GM18909 (cell line): Measurements from ENCODE around the gene OLFML3.

Experiments used
- ATAC-seq: cut with Tn5 transposase; IDR thresholded peaks from one replicate; pipeline ENCODE4 v1.9.1; 2021; ENCODE audit warnings: mild to moderate bottlenecking; ENCODE audit not compliant: unreplicated experiment, poor library complexity

The OLFML3 gene

DNA sequence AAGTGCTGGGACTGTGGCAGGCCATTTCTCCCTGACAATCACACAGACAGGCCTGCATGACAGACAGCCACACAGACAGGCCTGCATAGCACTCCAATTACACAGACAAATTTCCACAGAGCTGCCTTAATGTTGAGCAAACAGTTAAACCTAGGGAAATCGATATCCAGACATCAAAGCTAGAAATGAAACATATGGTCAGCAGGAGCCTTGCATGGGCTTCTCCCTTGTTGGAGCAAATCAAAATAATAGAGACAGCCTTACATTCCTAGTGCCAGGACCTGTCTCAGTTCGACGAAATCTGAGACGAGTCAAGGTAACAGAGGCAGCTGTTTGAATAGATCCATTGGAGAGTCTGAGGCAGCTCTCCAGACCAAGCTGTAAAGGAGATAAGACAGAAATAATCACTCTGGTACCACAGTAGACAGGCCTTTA is 42.4 kb downstream of the OLFML3 start:
- no peak for ATAC-seq

DNA sequence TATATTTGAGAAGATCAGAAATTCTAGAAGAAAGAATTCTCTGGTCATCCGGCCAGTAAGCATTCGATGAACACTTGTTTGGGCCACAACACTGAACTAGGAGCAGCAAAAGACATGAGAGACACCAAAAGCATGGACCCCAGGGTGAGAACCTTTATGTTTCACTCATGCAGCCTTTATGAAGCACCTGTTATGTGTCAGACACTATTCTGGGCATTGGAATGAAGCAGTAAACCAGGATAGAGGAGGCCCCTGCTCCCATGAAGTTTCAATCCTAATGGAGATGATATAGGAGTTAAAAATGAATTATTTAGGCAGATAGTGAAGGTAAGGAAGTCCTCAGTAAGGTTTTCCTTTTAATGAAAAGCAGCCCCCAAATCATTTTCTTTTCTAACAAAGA is 43.6 kb downstream of the OLFML3 start:
- ATAC-seq: no peak

DNA sequence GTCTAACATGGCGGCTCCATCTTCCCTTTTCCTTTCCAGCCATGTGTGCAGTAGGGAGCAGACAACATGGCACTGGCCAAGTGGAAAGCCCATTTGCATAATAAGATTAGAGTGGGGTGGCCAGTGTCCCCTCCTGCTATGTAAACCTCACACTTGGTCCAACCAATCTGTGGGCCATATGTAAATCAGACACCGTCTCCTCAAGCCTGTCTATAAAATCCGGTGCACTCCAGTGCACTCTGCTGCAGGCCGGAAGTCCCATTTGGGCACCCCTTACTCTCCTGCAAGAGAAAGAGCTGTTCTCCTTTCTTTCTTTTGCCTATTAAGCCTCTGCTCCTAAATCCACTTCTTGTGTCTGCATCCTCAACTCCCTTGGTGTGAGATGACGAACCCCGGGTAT is 44.1 kb downstream of the OLFML3 start:
- no peak for ATAC-seq

DNA sequence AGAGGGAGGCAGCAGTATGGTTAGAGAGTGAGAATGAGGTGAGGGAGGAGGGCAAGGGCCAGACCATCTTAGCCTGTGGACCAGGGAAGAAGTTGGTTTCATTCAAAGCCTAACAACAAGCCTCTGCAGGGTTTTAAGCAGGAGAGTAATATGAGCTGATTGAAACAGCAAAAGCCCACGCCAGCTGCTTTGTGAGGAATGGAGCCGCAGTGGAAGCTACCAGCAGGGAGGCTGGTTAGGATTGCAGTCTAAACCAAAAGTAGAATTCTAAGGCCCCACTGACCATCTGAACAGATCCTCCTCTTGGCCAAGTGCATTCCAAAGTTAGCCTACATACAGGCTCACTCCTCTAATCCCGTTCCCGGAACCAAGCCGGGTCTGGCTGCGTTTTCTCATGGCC is 44.8 kb downstream of the OLFML3 start:
- ATAC-seq: no peak

DNA sequence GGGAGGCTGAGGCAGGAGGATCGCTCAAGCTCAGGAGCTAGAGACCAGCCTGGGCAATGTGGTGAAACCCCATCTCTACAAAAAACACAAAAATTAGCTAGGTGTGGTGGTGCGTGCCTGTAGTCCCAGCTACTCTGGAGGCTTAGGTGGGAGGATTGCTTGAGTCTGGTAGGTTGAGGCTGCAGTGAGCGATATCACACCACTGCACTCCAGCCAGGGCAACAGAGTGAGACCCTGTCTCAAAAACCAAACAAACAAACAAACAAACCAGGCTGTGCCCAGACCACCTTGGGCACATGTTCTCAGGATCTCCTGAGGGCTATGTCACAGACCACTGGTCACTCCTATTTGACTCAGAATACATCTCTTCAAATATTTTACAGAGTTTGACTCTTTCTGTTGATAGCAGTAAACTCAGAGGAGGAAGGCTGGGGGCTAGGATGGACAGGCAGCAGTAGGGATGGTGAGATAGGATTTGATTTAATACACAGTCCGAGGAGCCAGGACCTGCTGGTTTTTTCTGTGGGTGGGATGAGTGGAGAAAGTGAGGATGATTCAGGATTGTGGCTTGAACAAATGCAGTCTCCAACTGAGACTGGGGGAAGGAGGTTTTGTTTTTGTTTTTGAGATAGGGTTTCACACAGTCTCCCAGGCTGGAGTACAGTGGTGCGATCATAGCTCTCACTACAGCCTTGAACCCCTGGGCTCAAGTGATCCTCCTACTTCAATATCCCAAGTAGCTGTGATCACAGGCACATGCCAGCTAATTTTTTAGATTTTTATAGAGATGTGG is 46.5 kb downstream of the OLFML3 start:
- ATAC-seq: no peak

DNA sequence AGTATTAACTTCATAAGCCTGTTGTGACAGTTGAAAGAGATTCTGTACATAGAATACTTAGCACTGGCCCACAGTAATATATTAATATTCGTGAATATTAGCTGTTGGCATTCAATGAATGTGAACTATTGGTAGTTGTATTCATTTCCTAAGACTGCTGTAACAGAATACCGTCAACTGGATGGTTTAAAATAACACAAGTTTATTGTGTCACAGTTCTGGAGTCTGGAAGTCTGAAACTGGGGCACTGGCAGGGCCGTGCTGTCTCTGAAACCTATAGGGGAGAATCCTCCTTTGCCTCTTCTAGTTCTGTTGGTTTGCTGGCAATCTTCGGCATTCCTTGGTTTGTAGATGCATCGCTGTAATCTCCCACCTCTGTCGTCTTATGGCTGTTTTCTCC is 47.5 kb downstream of the OLFML3 start:
- no peak for ATAC-seq
